A172 (cell line): Measurements from ENCODE around the gene GXYLT2. TPM values are rescaled to one million over a fixed set of nuclear protein-coding genes. Genes with fewer than 3 reads are reported as not detected.
"Not testable (repeated sequence)": the region's sequence is repeated elsewhere in the genome, so short reads cannot be mapped to it uniquely, and the experiment has no call there.

Source experiments
- DNase-seq: peaks from one replicate; pipeline ENCODE4 v3.0.0-alpha.2; 2015; ENCODE audit warnings: low spot score
- total RNA-seq: library from RNA; depleted of rRNA; stranded (reverse); fragments of >200 nt; shearing (Covaris generic); gene quantifications from 2 replicates; pipeline ENCODE4 v1.2.3, GENCODE V29; 2014

The GXYLT2 gene
- total RNA-seq, 1 experiment from 2014 or later = 6.6 TPM

DNA sequence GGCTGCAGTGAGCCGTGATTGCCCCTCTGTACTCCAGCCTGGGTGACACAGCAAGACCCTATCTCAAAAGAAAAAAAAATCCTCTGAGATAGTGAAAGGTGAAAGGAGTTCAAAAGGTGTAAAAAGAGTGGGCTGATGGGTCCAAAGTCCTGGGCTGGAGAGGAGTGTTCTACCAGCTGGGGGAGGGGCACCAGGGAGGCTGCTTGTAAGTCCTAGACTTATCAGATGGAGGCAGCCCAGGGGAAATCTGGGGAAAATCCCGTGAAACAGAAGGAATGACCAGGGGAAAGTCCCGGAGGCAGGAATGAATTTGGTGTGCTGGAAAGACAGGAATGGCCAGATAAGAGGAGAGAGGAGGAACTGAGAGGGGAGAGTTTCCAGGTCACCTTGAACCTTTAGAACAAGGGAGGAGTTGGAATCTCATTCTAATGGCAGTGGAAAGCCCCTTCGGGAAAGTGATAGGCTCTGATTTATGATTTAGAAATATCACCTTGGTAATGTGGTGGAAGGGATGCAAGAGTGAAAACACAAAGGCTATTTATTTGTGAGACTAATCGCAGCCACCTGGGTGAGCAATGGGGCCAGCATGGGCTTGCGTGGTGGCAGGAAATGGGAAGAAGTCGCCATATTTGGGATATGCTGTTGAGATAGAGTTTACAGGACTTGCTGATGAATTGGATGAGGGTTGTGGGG lies 85.3 kb downstream of the GXYLT2 start:
- DNase-seq = peak; percentile 59

DNA sequence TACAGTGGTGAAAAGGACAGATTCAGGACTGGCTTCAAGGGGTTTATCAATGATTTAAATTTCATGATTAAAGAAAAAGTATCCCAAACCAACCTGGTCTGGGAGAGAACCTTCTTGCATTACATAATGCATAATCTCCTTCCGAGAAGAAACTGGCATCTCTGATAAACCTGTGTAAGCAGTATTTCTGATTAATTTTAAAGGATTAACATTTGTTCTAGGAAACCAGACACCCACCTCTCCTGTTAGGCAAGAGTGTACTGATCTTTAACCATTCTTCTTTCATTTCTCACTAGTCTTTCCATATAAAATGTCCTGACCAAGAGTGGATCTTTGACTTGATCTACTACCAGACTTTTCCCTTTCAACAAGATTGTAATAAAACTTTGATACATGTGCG lies 85.9 kb downstream of the GXYLT2 start:
- DNase-seq = no peak

GRCh38 chr3:72974956-72975355 lies 87.1 kb downstream of the GXYLT2 start:
- DNase-seq = no peak

DNA sequence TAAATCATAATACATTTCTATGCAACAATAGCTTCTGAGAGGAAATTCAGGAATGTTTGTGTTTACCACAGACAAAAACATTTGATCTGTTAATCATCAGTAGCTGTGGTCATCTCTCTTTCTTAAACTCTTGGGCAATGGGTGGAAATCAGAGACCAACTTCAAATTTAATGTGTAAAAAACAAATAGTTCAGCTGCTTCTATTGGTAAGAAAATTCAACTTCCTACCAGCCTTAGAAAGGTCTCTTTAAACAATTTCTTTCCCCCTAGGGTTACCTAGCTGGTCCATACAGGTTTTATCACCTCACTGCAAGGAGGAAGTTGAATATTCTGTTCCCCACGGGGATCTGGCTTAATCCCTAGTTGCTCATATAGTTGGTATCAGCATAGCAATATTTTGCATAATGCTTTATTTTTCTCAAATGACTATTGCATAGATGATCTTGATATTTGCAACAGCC lies 88.5 kb downstream of the GXYLT2 start:
- no peak for DNase-seq

DNA sequence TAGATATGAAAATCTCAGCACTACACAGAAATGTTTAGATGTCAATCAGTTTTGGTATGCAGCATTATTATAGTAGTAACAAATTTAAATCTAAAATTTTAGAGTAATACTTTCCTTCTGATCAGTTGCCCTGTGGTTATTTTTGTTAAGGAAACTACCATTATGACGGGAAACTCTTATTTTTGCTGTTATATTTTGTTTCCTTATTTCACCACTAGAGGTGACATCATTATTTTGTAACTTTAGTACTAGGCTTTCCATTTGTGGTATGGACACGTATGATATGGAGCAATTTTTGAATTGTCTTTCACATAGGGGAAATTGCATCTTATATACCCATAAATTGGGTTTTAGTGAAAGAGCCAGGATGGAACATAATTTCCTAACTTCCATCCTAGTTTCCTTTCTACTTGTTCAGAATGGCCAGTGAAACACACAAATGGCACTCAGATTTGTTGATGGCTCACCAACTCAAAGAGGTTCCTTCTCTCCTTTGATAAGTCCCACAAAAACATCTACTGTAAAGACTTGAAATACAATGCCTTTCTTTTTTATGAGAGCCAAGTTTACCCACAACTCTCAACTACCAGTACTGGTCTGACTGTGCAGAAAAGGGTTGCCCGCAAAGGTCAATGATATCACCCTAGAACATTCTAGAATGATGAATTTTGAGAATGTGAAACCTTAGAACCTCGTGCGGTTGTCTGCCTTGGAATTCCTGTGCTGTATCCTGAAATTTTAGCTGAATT lies 89.4 kb downstream of the GXYLT2 start:
- no peak for DNase-seq

DNA sequence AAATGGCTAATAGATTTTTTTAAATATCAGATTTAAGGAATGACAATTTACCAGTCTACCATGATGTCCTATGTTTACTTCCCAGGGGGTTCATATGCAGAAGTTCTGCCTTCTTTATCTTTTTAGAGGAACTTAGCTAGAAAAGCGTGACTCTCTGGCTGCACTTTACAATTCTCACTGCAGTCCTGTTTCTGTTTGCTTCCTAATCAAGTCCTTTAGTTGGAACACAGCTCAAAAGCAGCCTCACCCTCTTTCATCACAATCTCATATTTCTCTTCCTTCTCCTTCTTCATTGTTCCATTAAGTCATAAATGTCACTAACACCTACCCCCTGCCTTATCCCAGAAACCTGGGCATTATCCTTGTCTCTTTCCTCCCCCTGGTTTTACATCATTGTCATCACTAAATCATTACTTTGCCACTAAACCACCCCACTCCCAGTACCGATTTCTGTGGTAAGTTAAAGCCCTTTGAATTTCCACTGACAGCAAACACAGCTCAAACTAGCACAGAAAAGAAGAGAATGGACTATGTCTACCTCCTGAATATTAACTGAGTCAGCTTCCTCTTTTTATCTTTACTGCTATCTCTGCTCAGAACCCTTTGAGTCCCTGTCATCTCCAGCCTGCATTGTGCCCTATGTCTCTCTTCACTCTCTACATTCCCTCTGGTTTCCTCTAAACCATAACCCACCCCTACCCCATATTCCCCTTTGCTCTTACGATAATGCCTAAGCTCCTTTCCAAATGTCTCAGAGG lies 94.9 kb downstream of the GXYLT2 start:
- no peak for DNase-seq

DNA sequence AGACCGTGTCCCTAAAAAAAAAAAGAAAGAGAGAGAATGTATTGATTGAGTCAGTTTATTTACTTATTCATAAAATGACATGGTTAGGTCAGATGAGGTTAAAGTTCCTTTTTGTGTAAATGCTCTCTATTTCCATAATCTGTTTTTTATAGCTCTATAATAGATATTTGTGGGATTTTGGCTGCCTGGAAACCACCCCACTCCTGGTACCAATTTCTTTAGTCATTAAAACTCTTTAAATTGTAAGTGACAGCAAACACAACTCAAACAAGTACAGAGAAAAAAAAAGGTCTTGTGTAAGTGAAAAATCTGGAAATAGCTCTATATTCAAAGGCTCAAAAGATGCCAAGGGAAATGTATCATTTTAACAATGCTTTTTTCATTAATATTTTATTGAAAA lies 97.7 kb downstream of the GXYLT2 start:
- DNase-seq = no peak

- no peak for DNase-seq
Observed at GRCh38 chr3:72990701-72991395, 103.0 kb downstream of the GXYLT2 start.

GRCh38 chr3:72991522-72991921 lies 103.7 kb downstream of the GXYLT2 start:
- DNase-seq = no peak

GRCh38 chr3:72993391-72993790 lies 105.5 kb downstream of the GXYLT2 start:
- DNase-seq = no peak

- no peak for DNase-seq
Observed at GRCh38 chr3:72995337-72995736, 107.5 kb downstream of the GXYLT2 start.

GRCh38 chr3:72996121-72996472 lies 108.3 kb downstream of the GXYLT2 start:
- DNase-seq = no peak

DNA sequence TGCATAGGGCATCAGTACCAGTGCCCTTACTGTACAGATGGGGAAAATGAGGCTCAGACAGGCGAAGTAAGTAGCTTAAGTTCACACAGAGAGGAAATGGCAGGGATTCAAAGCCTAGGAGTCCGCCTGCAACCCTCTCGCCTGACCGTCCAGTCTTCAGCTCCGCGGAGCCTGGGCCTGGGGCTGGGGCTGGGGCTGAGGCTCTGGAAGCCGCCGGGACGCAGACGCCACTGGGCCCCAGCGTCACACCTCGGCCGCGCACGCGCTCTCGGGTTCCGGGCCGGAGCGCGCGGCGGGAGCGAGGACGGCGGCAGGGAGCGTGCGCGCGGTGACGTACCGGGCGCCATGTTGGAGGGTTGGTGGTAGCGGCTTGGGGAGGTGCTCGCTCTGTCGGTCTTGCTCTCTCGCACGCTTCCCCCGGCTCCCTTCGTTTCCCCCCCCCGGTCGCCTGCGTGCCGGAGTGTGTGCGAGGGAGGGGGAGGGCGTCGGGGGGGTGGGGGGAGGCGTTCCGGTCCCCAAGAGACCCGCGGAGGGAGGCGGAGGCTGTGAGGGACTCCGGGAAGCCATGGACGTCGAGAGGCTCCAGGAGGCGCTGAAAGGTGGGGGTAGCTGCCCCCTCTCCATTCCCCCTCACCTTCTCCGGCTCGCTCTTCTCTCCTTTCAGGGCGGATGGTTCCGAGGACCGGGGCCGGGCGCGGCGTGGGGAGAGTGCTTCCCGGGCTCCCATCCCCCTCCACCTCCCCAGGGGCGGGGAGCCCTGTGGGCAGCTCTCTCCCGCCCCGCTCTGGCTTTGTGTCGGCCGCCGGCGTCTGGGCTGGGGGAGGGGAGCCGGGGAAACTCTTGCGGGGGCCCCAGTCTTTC lies 108.9 kb downstream of the GXYLT2 start, which contains the start of gene PPP4R2:
PPP4R2 (plus strand) TSS at position 339 of the 861 bp plus-strand sequence; CDS start at position 566, 227 bp downstream.
- peak; percentile 75 for DNase-seq

DNA sequence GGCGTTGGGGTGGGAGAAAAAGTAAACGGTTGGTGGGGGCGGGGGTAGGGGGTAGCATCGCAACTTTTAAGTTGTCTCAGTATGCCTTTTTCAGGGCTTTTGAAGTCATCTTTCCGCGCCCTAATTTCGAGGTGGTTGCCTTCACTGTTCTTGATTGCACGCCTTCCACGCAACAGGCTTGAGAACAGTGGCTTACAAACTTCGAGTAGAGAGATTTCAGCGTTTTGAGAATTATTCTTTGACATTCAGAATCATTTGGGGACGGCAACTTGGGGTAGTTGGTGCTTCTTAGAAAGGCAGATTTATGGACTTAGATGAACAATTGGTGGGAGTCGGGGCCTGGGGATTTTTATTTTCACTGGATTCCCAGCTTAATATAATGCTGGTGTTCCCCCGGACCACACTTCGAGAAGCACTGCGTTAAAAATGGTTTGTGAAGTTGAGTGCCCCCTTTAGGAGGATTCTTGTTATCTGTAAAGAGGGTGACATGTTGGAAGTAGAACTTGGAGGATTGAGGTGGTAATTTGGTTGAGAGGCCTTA lies 109.6 kb downstream of the GXYLT2 start:
- DNase-seq = peak; percentile 56

DNA sequence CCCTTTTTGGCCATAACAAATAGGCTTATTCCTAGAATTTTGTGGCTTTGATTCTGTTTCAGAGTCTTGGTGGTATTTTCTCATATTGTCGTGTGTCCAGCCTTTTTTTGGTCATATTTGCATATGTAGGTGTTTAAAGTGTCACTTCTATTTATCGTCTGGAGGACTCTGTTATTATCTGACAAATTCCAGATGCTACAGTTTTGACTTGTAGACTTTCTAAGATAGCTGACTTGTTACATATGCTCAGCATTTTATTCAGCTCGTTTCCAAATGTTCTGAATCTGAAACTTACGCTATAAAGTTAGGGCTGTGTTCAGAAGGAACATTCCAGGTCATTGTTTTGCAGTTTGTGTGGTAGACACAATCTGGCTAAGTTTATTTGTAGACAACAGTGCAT lies 110.6 kb downstream of the GXYLT2 start:
- no peak for DNase-seq

GRCh38 chr3:72999951-73000350 lies 112.1 kb downstream of the GXYLT2 start:
- no peak for DNase-seq

GRCh38 chr3:73003050-73003449 lies 115.2 kb downstream of the GXYLT2 start:
- DNase-seq = not testable (repeated sequence)

GRCh38 chr3:73004316-73004715 lies 116.5 kb downstream of the GXYLT2 start:
- DNase-seq = no peak

GRCh38 chr3:73007992-73008712 lies 120.3 kb downstream of the GXYLT2 start:
- no peak for DNase-seq

DNA sequence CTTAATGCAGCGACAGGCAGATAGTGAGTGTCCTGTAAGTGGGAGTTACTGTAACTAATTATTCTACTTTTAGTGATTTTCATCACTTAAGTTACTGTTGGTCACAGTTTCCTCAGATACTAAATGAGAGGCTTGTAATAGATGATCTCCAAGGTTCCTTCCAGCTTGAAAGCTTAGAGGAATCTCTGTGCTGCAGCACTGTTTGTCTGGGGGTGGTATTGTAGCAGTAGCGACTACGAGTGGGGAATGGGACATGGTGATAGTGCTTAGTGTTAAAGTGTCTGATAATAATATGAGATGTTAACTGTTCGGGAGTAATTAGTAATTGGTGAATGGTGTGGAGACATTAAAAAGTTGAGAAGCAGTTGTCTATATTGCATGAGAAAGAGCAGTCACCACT lies 121.2 kb downstream of the GXYLT2 start:
- no peak for DNase-seq
